HG03025 (cell line): ENCODE data around the gene MRPS23.

Source experiments
- ATAC-seq: cut with Tn5 transposase; IDR thresholded peaks from one replicate; pipeline ENCODE4 v1.9.1; 2021; ENCODE audit warnings: mild to moderate bottlenecking, moderate library complexity; ENCODE audit not compliant: unreplicated experiment, low FRiP score

The MRPS23 gene

DNA sequence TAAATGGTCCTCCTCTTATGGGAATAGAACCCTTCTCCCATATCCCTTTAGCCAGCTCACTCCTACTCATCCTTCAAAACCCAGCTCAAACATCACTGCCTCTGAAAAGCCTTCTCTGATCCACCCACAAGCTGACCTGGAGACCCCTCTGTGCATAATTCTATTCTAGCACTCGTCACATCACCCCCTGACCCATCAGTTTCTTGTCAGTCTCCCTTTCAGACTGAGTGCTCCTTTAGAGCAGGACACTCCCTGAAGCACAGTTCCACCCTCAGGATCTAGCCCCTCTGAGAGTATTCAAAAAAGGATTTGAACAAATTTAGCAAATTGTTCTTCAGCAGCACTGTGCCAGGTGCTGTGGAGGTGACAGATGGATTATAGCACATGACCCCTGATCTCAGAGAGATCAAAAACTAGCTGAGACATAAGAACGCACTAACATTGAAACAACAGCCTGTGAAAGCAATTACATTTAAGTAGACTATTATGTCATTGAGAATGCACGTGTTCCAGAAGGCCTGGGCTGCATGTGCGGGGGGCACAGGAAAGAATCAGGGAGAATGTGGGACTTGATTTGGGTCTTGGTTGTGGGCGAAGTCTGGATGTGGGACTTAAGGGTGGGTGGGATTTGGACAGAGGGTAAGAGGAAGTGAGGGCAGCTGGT, 43.5 kb downstream of the MRPS23 start:
- ATAC-seq, result no peak

DNA sequence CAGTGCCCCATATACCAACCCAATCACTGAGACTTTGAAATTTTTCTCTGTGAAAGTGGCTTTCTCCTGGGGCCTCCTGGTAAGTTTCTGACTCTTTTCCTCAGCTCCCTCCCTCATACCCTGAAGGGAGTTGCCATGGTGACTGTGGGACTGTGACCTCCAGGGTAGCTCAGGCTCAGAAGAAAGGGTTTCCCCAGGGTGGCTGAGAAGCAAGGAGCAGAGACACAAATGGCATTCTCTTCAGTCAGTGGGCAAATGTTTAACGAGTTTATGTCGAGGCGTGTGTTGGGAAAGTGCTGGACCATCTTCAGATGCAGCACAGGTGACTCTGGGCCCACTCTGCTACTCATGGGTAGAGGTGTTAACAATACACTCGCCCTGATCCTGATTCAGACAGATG, 46.8 kb downstream of the MRPS23 start:
- ATAC-seq, result no peak

DNA sequence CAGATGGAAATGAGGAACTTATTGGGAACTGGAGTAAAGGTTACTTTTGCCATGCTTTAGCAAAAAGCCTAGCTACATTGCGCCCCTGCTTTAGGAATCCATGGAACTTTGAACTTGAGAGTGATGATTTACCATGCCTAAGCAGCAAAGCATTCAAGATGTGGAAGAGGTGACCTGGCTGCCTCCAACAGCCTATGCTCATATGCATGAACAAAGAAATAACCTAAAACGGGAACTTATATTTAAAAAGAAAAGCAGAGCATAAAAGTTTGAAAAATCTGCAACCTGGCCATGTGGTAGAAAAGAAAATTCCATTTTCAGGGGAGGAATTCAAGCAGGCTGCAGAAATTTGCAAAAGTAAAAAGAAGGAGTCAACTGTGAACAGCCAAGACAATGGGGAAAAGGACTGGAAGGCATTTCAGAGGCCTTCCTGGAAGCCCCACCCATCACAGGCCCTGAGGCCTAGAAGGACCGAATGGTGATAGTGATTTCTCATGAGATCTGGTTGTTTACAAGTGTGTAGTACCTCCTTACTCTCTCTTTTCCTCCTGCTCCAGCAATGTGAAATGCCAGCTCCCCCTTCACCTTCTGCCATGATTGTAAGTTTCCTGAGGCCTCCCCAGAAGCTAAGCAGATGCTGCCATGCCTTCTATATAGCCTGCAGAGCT, 48.7 kb downstream of the MRPS23 start:
- no peak for ATAC-seq

DNA sequence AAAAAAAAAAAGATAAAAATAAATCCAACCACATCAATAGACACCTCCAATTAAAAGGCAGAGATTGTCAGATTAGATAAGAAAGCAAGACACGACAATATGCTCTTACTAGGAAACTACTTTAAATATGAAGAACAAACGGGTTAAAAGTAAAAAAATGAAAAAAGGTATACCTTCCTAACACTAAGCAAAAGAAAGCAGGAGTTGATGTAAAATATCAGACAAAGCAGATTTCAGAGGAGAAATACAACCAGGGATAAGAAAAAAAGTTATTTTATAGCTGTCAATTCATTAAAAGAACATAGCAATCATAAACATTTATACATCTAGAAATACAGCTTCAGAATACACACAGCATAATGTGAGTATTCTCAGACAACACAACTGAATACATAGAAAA, 55.0 kb downstream of the MRPS23 start:
- ATAC-seq, result no peak

DNA sequence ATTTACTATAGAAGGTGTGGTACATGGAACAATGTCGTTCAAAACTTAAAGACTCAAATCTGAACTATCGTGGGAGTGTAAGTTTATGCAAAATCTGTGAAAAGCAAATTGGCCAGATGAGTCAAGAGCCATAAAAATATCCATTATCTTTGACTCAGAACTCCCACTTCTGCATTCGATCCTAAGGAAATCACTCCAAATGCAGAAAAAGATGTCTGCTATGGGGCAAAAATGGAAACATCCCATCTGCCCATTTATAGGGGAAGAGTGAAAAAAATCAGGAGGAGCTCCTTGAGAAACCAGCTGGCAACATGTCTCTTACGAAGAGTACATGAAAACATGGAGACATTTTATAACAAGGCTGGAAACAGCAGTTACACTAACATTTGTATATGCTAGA, 61.1 kb downstream of the MRPS23 start:
- ATAC-seq, result no peak

DNA sequence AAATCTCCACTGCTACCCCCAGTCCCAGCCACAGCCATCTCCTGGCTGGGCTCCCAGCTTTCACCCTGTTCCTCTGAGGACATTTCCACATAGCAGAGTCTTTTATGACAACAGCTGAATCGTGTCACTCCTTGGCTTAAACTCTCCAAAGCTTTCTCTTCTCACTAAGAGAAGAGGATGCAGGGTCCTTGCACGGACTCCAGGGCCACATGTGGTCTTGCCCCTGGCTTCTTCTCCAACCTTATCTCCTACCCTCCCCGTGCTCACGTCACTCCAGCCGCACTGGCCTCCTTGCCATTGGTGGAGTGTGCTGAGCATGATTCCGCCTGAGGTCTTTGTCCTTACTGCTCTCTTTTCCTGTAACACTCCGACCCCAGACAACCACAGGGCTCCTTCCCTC, 64.8 kb downstream of the MRPS23 start:
- ATAC-seq, result no peak
